A204.1 (cell line): ENCODE measurements around the gene PEX7.
"Not testable (repeated sequence)": the region's sequence is repeated elsewhere in the genome, so short reads cannot be mapped to it uniquely, and the experiment has no call there.

ENCODE experiments used
- FAIRE-seq: peaks from 2 replicates; lab custom pipeline; 2012; peaks lifted over from hg19 to GRCh38; lab: Jason Lieb, UNC

Gene PEX7

DNA sequence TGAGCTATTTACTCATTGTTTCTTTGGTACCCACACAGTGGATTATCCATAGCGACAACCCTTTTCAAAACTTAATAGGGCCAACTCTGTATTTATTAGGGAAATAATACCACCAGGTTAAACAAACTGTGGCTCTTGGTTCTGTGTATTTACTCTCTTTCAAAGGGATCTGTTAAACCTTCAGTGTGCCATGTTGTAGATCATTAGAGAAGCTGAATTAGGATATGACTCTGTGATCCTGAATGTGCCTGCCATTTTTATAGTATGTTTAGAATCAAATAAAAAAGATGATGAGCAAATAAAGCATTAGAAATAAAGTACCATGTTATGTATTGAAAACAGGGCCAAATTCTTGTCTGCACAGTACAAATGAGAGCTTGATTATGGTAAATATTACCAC lies 74.7 kb downstream of the PEX7 start:
- no peak for FAIRE-seq

DNA sequence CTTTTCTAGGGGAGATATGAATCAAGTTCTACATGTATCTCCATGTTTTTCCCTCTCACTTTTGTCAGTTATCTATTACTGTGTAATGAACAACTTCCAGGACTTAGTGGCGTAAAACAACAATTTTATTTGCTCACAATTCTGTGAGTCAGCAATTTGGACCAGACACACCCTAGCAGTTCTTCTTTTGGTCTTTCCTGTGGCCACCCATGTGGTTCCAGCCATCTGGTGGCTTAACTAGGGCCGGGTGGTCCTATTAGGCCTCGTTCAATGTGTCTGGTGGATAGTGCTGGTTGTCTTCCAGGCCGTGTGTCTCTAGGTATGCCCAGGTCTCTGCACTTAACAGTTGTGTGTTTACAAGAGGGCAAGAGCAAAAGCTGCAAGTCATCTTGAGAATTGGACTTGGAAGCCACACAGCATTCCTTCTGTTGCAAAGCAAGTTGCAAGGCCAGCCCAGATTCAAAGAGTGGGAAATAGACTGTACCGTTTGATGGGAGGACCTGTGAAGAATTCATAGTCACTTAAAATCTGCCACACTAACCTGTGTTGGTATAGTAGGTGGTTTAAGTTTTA lies 78.9 kb downstream of the PEX7 start:
- FAIRE-seq = no peak

DNA sequence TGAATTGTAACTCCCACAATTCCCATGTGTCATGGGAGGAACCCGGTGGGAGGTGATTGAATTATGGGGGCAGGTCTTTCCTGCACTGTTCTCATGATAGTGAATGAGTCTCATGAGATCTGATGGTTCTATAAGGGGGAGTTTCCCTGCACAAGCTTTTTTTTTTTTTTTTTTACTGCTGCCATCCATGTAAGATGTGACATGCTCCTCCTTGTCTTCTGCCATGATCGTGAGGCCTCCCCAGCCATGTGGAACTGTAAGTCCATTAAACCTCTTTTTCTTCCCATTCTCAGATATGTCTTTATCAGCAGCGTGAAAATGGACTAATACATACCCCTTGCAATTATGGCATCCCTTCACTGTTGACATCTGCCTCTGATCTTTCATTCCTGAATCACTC lies 82.1 kb downstream of the PEX7 start:
- not testable (repeated sequence) for FAIRE-seq

DNA sequence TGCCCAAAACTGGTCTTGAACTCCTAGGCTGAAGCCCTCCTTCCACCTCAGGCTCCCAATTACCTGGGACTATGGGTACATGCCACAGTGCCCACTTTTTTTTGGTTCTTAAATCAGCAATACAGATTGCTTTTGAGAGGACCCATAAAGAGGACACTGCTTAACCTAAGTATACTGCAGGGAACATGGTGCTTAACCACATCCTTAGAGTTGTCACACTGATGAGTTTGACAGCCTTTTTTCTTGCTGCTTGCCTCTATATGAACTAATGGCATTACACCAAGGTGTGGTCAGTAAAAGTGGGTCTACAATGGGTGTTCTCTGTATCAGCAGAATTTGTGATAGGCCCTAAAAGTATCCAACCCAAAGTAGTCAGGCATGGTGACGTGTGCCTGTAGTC lies 92.6 kb downstream of the PEX7 start:
- no peak for FAIRE-seq

DNA sequence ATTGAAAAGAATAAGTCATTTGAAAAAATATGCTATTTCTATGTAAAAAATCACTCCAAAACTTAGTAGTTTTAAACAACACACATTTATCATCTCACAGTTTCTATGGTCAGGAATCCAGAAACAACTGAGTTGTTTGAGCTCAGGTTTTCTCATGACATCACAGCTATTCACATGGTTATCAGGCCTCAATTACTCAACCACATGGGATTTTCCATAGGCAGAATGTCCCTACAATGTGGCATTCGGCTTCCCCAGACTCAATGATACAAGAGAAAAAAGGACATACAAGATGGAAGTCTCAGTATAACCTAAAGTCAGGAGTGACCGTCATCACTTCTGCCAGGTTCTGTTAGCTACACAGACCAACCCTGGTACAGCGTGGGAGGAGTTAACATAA lies 96.3 kb downstream of the PEX7 start:
- FAIRE-seq = no peak

DNA sequence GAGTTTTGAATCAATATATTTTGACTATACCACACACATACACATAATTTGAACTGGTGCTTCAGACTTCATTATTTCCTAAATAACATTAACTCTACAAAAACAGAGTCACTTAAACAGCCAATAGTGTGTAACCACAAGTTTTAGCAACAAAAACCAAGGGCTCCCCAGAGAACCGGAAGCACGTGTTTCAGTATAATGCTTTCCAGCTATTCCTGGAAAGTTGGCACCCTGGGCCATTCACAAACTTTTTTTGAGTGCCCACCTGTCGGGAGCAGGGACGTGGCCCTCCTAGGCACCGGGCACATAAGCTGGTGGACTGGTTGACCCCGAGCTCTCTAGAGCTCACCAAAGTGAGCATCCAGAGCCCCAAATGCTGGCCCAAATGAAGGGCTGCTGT lies 97.8 kb downstream of the PEX7 start:
- no peak for FAIRE-seq

DNA sequence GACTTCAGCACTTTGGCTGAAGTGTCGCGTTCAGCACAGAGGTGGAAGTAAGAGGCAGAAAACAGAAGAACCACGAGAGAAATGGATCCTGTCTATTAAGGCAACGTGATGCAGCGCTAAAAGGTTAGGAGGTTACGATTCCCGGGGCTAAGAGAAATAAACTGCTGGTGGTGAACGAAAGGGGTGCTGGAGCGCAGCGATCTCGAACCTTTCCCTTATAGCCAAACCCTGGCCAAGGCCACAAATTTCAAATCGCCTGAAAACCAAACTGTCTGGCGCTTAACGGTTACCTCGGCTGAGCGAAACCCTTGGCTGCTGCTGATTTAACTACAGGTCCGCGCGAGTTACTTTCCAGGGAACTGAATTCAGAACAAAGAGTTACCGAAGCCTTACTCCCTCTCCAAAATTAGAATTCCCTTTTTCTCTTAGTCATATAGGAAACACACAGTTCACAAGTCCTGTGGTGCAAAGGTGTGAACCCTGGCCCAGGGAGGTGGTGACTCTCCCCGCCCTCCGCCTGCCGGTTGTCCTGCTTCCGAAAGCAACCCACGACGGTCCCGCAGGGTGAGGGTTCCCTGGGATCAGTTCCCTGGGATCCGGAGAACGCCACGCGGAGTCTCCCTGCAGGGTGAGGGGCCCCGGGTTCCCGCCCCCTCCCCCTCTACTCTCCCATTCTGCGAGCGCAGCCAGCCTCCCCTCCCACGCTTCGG lies 98.4 kb downstream of the PEX7 start:
- FAIRE-seq = no peak

DNA sequence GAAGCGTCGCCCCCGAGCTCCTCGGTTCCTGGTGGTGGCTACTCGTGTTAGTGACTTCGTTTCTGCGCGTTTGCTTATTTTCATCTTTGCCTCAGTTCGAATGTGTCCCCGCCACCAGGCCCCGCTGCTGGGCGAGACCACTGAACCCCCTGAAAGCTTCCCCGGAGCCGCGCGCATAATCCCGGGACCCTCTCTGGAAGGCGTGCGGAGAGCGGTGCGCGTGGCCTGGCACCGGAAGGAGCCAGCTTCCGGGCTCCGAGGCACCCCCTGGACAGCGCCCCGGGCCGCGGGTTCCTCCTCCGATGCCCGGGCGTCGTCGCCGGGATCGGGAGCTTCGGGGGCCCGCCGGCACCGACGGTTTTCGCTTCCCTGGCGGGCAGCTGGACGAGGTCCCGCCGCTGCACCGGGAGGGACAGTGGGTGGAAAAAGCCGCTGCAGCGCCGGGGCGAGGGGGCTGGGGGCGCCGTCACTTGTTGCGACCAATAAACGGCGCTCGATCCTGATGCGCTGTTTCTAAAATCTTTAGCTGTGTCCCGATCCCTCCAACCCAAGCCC lies 99.1 kb downstream of the PEX7 start:
- no peak for FAIRE-seq

DNA sequence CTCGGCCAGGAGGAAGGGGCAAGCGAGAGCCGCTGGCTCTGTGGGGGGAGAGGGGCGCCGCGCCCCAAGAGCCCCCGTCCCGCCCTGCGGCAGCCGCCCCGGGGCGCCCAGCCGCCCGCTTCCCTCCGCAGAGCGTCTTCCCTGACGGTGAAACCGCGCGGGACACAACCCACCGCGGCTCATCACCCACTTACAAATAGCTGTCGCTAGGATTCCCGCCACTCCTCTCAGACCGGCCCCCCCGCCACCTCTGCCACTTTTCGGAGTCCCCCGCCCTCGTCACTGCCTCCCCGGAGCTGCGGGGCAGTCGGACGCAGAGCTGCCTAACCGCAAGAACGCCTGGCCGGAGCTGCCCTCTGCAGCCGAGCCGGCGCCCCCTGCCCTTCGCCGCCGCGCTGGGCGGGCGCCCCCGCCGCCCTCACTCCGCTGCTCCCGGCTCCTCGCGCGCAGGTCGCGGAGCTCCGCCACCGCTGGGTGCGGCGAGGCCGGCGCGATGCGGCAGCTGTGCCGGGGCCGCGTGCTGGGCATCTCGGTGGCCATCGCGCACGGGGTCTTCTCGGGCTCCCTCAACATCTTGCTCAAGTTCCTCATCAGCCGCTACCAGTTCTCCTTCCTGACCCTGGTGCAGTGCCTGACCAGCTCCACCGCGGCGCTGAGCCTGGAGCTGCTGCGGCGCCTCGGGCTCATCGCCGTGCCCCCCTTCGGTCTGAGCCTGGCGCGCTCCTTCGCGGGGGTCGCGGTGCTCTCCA lies 99.7 kb downstream of the PEX7 start, which contains the start of gene SLC35D3:
TSS of gene SLC35D3 (plus strand) at position 366 of the 749 bp plus-strand sequence. CDS start at position 494, 128 bp downstream.
- FAIRE-seq = no peak

DNA sequence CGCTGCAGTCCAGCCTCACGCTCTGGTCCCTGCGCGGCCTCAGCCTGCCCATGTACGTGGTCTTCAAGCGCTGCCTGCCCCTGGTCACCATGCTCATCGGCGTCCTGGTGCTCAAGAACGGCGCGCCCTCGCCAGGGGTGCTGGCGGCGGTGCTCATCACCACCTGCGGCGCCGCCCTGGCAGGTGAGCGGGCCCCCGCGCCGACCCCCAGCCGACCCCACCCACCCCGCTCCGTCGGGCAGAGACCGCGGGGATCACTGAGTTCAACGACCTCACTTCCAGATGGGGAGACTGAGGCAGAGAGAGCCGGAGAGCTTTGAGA lies 100.3 kb downstream of the PEX7 start:
- FAIRE-seq = no peak

DNA sequence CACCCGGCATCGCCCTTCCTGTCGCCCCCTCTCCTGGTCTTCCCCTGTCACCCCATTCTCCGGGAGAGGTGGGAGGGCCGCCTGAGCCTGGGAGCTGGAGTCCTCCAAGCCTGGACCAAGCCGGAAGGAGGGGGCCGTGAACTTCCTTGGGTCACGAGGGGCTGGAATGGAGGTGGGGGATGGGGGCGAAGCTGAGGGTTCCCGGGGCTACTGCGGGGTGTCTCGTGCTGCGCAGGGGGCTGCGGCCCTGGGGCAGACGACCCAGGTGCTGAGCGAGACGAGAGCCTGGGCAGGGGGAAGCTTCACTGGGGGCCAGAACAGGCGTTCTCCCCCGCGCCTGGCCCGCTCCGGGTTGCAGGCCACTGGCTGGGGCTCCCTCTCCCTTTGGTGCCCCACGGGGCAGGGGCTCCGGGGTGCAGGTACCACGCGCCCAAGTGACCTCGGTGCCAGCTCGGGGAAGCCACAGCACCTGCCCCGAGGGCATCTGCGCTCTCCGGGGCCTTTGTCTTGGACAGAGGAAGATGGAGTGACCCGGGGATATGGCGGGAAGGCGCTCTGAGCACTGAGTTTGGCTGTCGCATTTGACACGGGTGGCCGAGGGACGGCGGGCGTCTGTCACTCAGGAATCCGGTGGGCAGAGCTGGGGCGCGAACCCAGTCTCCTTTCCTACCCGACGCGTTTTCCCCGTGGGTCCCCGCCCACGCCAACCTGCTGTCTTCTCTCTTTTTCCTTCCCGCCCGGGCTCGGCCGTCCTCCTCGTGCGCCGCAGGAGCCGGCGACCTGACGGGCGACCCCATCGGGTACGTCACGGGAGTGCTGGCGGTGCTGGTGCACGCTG lies 100.9 kb downstream of the PEX7 start:
- no peak for FAIRE-seq

DNA sequence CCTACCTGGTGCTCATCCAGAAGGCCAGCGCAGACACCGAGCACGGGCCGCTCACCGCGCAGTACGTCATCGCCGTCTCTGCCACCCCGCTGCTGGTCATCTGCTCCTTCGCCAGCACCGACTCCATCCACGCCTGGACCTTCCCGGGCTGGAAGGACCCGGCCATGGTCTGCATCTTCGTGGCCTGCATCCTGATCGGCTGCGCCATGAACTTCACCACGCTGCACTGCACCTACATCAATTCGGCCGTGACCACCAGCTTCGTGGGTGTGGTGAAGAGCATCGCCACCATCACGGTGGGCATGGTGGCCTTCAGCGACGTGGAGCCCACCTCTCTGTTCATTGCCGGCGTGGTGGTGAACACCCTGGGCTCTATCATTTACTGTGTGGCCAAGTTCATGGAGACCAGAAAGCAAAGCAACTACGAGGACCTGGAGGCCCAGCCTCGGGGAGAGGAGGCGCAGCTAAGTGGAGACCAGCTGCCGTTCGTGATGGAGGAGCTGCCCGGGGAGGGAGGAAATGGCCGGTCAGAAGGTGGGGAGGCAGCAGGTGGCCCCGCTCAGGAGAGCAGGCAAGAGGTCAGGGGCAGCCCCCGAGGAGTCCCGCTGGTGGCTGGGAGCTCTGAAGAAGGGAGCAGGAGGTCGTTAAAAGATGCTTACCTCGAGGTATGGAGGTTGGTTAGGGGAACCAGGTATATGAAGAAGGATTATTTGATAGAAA lies 101.7 kb downstream of the PEX7 start:
- FAIRE-seq = no peak

DNA sequence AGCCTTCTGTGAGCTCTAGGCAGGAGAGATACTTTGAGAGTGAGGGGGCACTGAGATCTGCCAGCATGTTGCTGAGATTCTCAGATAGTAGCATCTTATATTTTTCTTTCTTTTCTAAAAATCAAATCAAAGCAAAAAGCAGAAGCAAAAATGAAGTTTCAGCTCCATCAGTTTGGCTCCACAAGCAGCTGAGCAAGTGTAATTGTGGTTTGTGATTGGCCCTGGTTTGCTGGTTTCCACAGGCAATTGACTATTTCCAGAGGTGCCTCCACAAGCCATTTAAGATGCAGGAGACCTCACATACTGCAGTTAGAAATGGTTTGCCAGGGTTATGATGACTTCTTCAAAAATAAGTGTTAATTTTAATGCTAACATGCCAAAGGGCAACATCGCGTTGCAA lies 104.0 kb downstream of the PEX7 start:
- no peak for FAIRE-seq

DNA sequence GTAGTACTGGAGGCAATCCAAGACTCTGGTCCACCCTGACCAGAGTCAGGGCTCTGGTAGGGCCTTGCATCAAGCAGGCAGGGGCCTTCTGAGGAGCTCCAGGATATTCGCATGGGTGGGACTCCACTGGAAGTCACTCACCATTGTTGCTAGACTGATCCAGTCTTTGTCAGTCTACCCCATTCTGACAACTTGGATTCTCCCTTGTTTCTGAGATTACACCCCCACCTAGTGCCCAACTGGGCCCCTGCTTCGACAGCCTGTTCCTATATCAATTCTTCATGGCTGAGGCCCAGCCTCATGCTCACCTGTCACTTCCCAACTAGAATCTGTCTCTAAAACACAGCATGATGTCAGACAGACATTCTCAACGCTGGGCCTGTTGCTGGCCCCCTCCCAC lies 104.9 kb downstream of the PEX7 start:
- no peak for FAIRE-seq

DNA sequence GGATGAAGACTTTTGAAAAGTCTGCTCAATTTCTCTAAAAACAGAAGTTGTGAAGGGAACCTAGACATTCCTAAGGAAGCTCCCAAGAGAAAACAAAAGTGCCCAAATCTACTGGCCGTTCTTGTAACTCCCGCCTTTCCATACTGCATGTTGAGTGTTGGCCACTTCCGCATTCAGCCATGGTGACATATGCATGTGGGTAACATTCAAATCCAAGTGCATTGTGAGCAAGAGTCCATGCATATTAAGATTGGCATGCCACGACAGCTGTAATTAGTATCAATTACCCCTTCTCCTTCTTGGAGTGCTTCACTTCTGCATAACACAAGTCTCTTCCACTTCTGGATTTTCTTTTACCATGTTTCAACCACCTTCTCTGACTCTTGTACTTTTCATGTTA lies 108.1 kb downstream of the PEX7 start:
- no peak for FAIRE-seq

DNA sequence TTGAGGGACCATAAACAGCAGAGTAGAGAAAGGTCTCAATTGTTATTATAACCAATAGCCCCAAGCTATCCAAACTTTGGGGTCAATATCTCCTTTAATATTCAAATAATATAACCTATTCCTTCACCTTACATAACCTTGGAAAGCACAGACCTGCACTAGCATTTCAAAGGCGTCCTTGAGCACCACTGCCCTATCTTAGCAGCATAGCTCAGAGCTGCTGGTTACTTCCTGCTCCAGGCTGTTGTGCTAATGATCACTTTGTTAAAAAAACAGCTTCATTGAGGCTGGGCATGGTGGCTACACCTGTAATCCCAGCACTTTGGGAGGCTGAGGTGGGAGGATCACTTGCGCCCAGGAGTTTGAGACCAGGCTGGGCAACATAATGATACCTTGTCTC lies 110.2 kb downstream of the PEX7 start:
- FAIRE-seq = no peak

DNA sequence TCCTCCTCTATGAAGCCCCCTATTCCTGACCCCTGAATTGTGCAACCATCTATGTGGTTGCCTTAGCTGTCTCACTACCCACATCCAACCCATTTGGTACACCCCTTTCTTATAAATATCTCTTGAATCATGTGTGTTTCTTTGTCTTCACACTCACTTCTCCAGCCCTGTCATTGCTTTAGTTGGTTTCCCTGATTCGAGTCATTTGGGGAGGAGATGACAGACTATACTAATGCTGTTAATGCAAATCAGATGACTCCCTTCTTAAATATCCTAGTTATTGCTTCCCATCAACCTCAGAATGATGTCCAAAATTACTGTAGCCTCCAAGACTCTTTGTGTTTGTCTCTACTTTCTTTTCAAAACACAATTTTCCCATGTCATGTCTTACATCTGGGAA lies 122.7 kb downstream of the PEX7 start:
- no peak for FAIRE-seq

DNA sequence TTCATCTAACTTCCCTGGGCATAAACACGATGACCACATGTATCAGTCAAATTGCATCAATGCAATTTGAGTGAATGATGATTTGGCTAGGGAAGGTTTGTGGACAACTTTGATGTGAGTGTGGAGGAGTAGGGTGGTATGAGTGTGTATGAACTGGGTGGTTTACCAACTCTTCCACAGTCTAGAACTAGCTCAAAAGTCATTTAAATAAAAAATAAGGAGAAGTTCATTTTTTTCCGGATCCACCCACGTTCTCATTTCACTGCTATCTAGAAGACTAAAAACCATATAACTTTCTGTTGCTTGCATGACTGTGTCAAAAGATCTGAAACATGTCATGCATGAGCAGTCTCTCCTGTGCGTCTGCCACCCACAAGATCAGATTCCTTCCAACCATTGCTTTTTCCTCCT lies 123.3 kb downstream of the PEX7 start:
- no peak for FAIRE-seq

DNA sequence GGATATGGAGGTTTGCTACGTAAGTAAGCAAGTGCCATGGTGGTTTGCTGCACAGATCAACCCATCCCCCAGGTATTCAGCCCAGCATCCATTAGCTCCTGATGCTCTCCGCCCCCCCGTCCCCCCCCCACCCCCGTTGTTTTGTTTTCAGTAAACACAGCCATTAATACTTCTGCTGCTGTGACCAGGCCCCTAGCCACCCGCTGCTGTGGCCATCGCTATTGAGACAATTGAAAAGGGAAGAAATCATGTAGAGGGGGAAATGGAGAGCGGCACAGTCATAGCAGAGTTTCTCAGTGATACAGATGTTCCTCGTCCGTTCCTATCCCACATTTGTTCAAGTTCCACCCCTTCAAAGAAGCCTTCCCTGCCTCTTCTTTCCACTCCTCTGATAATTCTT lies 124.6 kb downstream of the PEX7 start:
- FAIRE-seq = no peak

DNA sequence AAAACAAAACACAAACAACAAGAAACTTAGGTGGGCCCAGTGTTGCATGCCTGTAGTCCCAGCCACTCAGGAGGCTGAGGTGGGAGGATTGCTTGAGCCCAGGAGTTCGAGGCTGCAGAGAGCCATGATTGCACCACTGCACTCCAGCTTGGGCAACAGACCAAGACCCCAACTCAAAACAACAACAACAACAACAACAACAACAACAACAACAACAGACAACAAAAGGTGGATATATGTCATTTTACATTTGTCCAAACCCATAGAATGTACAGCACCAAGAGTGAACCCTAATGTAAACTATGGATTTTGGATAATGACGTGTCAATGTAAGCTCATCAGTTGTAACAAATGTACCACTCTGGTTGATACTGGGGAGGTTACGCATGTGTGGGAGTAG lies 127.6 kb downstream of the PEX7 start:
- FAIRE-seq = not testable (repeated sequence)

DNA sequence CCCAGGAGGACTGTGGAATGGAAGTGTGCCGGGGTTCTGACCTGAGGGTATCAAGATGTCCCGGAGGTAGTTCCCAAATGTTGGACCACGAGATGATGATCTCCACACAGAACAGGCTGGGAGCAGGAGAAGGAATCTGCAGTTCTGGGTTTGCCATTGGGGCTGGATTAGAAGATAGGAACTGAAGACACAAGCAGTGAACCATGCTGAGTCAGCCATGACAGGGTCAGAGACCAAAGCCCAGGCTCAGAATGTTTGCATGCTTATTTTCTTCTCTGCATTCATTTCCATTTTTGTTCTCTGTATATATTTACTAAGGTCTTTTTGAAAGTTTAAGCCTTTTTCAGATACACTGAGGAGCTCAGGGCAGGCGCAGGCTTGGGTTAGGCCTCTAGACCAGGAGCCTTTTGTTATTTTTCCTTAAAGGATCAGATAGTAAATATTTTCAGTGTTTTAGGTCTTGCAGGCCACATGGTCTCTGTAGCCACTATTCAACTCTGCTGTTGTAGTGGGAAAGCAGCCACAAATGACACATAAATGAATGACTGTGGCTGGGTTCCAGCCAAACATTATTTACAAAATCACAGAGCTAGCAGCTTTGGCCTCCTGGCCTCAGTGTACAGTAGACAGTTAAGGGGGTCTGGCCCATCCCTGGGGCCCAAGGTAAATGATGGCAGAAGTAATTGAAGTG lies 128.2 kb downstream of the PEX7 start:
- FAIRE-seq = no peak
